ENCODE results near the gene LSS.
A peak's percentile ranks its signal among the peaks of the same experiment; 100 is the strongest.

The LSS gene

GRCh38 chr21:46244602-46245001, 16.0 kb upstream of the LSS start:
- no peak for TF ChIP-seq CTCF (conservative IDR thresholded peaks at IDR 0.05)
- H3K27ac ChIP-seq = no peak overlapping the region

GRCh38 chr21:46243960-46244361, 15.4 kb upstream of the LSS start:
- H3K27ac ChIP-seq = no peak overlapping the region
- TF ChIP-seq CTCF (conservative IDR thresholded peaks at IDR 0.05) = no peak

GRCh38 chr21:46243325-46243724, 14.8 kb upstream of the LSS start:
- no peak overlapping the region for H3K27ac ChIP-seq
- TF ChIP-seq CTCF (conservative IDR thresholded peaks at IDR 0.05) = no peak

GRCh38 chr21:46241577-46241976, 13.0 kb upstream of the LSS start:
- H3K27ac ChIP-seq = peak overlapping the region; percentile 13; the same call in 1 of the 2 replicates

- TF ChIP-seq CTCF (conservative IDR thresholded peaks at IDR 0.05) = no peak
- no peak overlapping the region for H3K27ac ChIP-seq
Measured at GRCh38 chr21:46239817-46240325, 11.3 kb upstream of the LSS start.

GRCh38 chr21:46237474-46237873, 8.9 kb upstream of the LSS start:
- no peak for TF ChIP-seq CTCF (conservative IDR thresholded peaks at IDR 0.05)
- H3K27ac ChIP-seq = no peak overlapping the region

- no peak for TF ChIP-seq CTCF (conservative IDR thresholded peaks at IDR 0.05)
- H3K27ac ChIP-seq = no peak overlapping the region
Measured at GRCh38 chr21:46234436-46234950, 5.9 kb upstream of the LSS start.

- TF ChIP-seq CTCF (conservative IDR thresholded peaks at IDR 0.05) = no peak
- peak overlapping the region; percentile 93 for H3K27ac ChIP-seq
Measured at GRCh38 chr21:46229923-46230260, 1.3 kb upstream of the LSS start.
